NCI-H1092 treated with DMSO at 0.1 percent for 48 hours (cell line): ENCODE results near the gene GALNT5.
A peak's percentile ranks its signal among the peaks of the same experiment; 100 is the strongest.

ENCODE experiments used
- DNase-seq: peaks from one replicate; lab custom pipeline; 2025; lab: John Stamatoyannopoulos, UW

The GALNT5 gene

DNA sequence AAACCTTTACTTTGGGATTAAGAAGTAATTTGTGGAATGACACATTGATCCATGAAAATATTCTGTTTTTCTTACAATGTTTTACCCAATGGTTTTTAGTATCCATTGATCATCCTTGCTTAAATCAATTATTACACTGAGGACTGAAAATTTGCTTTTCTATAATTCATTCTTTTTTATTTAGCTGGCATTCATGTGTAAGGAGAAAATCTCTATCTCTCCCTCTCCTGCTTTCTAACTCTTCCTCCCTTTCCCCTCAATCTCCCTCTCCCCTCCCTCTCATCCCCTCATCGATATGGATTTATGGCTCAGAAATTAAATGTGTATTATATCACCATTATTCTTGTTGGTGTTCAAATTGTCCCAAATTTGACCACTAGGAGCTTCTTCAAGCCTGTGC is 29.7 kb downstream of the GALNT5 start:
- no peak for DNase-seq

DNA sequence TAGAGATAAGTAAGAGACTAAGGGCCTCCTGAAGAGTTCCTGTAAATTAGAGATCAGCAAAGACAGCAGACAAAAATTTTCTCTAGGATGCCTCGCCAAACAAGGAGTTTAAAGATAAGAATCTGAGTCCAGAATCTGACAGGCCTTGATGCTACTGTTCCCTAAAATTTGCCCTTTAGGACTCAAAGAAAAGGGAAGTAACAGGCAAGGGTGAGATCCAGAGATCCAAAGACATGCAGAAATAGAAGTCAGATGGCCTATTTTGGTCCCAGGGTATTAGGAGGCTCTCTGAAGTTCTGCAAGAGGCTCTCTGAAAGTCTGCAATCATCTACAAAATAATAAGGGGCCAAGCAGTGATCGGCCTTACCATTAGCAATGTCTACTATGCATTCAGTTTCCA is 33.0 kb downstream of the GALNT5 start:
- no peak for DNase-seq

DNA sequence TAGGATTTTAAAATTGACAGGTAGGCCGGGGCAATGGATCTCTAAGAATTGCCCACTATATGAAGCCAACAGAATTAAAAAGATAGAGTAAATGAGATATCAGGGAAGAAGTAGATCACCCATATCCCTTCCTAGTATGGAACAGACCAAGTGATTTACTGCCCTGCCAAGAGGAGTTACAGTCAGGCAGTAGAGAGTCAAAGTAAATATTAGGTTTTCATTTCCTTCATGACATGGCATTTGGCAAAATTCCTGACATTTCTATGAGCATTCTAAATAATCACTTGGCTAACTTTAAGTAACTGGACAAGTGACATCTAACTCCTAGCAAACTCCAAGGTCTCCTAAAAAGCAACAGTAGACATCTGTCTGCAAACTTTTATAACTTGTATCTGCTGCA is 33.5 kb downstream of the GALNT5 start:
- DNase-seq: no peak

DNA sequence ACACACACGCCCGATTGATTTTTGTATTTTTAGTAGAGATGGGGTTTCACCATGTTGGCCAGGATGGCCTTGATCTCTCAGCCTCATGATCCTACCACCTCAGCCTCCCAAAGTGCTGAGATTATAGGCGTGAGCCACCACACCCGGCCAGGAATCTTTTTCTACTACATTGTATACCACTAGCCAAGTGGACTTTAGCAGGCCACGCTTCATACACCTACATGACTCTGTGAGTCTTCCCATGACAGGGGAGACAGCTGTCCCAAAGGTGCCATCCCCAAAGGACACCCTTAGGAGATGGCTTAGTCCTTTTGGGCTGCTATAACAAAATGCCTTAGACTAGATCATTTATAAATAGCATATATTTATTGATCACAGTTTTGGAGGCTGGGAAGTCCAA is 35.3 kb downstream of the GALNT5 start:
- no peak for DNase-seq

DNA sequence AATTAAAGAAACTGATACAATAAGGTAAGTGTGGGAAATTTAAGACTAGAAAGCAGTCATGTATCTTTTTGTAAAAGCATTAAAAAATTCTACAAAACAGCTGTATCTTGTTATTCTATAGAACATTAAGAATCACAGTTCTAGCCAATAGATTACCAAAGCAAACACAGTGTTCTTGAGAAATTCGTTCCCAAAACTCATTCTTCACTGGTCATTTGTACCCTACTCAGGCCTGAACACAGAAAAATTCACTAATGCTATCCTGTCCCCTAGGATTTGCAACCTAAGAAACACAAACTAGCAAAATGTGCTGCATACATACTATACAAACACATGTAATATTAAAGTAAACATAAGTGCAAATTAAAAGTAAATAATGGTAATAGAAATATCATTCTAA is 39.0 kb downstream of the GALNT5 start:
- DNase-seq: no peak

DNA sequence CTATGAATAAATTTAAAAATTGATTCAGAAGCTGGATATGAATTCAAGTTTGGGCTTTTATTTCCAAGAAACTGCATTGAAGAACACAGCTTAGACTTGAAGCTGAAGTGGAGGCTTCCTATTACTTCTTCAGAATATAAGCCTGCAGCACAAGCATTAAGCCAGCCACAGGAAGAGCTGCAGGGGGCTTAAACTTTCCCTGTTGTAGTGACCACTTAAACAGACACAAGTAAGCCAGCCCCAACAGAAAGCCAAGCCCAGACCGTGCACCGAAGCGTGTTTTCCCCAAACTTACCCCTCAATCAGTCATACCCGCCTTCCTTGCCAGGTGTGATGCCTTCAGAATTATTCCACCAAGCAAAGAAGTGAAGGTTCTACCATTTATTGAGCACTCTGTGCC is 39.5 kb downstream of the GALNT5 start:
- DNase-seq: no peak

DNA sequence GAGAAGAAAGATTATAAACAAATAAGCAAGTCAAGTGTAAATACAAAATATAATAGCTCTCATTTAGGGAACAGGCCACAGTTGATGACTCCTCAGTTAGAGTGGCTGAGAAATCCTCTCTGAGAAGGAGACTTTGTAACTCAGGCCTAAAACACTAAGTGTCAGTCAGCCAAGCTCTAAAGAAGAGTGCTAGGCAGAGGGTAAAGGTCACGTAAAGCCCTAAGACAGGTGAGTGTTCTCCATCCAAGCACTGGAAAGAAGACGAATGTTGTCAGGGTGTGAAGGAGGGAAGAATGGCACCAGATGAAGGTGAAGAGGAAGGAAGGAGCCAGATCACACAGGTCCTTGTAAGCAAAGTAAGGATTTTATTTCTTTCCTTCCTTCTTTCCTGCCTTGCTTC is 43.8 kb downstream of the GALNT5 start:
- DNase-seq: no peak

GRCh38 chr2:157302492-157303099 is 45.1 kb downstream of the GALNT5 start:
- DNase-seq: peak; percentile 12

GRCh38 chr2:157303612-157304011 is 46.1 kb downstream of the GALNT5 start:
- no peak for DNase-seq

- DNase-seq: no peak
These were observed 47.6 kb downstream of the GALNT5 start for GRCh38 chr2:157304811-157305722.

GRCh38 chr2:157305723-157306110 is 48.2 kb downstream of the GALNT5 start:
- no peak for DNase-seq

DNA sequence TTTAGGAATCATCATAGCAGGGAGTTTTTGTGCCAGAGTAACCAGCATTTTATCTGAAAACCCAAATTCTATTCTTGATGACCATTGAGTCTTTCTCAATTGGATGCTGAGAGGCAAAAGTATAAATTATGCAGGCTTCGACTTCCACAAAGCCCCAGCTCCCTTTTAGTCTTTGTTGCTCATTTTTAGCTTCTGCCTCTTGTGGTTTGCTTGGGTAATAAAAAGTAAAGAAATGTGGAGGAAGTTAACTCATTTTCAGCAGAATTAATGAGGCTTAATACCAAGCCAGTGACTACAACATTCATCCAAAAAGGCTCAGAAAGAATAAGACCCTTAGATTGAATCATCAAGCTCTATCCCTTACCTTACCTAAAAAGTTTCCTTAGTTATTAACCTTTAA is 49.5 kb downstream of the GALNT5 start:
- DNase-seq: no peak

DNA sequence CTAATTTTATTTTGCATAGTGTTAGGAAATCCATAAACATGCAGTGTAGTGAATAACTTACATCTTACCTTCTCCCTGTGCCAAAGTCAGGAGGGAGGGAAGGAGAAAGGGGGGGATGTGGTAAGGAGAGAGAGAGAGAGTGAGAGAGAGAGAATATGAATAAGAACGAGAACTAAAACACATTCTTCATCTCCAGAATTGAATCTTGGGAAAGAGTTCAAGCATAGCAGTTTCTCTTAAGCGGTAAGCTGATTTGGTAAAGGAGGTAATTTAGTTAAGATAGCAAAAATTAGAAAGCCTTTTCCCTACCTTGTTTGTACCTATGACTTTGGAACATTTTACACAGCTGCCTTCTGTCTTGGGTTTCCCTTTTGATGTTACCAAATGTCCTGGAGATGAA is 52.4 kb downstream of the GALNT5 start:
- no peak for DNase-seq

DNA sequence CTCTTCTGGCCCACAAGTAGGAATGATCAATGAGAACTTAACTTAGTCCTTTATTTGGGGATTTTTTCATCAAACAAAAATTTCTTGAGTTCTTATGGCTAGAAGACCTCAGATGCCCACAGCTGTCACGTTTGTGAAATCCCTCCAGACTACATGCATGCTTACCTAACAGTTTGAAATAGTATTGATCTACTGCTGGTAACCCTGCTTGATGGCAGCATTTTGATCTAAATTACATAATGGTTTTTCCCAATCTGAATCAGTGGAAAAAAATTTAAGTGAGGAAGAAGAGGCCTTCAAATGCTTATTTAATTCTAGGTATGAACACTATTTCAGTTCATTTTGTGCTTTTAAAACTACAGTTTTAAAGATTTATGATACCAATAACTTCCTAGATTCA is 54.2 kb downstream of the GALNT5 start:
- no peak for DNase-seq

GRCh38 chr2:157312866-157313486 is 55.5 kb downstream of the GALNT5 start:
- no peak for DNase-seq

DNA sequence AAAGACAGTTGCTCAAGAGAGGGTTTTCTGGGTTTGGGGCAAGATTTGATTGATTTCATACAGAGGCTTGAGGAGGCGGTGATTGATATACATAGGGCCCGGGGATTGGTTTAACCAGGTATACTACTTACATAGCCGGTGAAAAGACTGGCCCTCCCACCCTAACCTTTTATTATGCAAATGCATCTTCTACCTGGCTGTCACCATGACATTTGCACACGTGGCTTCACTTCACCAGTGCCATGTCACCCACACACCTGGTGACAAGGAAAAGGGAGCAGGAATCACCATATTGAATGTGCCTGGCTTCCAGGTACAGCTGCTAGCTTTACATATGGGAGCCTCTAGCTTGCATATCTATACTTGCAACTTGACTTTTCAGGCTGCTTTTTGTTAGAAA is 58.4 kb downstream of the GALNT5 start:
- no peak for DNase-seq

- no peak for DNase-seq
These were observed 61.4 kb downstream of the GALNT5 start for GRCh38 chr2:157318884-157319283.

DNA sequence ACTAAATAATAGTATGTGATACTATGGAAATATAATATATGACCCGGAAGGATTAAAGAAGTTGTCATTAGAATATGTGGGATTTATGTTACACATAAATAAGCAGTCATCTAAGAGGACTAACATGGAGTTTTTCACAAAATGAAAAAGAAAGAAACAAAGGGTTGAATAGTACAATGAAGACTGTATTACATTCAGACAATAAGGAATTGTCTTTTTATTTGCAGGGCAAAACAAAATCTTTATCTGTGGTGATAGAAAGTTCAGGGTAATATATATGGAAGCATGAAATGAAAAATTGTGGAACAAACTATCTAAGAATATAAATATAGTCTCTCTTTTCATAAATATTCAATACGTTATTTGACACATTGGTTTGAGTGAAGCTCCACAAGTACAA is 62.3 kb downstream of the GALNT5 start:
- DNase-seq: no peak

GRCh38 chr2:157320409-157320808 is 62.9 kb downstream of the GALNT5 start:
- no peak for DNase-seq

GRCh38 chr2:157321466-157321865 is 64.0 kb downstream of the GALNT5 start:
- DNase-seq: no peak

- no peak for DNase-seq
These were observed 64.9 kb downstream of the GALNT5 start for GRCh38 chr2:157322432-157322831.

GRCh38 chr2:157324331-157324843 is 66.9 kb downstream of the GALNT5 start:
- DNase-seq: no peak

DNA sequence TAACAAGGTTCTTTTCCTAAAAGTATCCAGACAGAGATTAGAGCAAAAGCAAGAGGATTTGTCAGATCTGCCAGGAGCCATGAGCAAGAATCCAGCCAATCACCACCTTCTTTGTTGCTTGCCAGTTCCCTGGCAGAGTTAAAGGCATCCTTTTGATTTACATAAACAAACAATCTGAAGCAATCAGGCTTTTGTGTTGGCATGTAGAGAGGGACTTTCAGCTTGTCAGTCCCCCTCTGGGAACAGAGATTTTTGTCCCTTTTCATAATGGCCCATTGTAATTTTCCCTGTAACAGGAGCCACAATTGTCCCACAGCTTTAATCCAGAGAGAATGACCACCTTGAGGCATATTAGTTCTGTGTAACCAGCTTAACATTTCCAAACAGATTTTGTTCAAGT is 68.3 kb downstream of the GALNT5 start, which contains the start of gene ERMN:
Gene ERMN (minus strand): TSS at position 39 of the 400 bp plus-strand sequence. CDS start 182 bp downstream, outside the sequence.
- DNase-seq: no peak
